Measurements from ENCODE around the gene SLMAP. TPM values are rescaled to one million over a fixed set of nuclear protein-coding genes. Genes with fewer than 3 reads are reported as not detected.

SLMAP gene
- total and polyA plus RNA-seq, 2 experiments from 2014 or later, result 28.4 to 45.2 TPM

GRCh38 chr3:57785446-57785845, 29.3 kb downstream of the SLMAP start:
- no peaks in the 10 kb centered on the region for H3K36me3 ChIP-seq
- DNase-seq (ENCODE audit: low read depth in 1 of 2, low spot score in 1 of 2), result no peak
- TF ChIP-seq CTCF (IDR thresholded peaks at IDR 0.05; ENCODE audit: low read depth, low read length), result no peak
- no peaks in the 10 kb centered on the region for H3K27me3 ChIP-seq
- peaks cover 7% of the 10 kb centered on the region for H3K4me1 ChIP-seq (ENCODE audit: low read depth)
- no peaks in the 10 kb centered on the region for H3K9me3 ChIP-seq (ENCODE audit: low read depth)
- H3K4me3 ChIP-seq, result no peak overlapping the region
- no peak overlapping the region for H3K27ac ChIP-seq

- Histone ChIP-seq H3K4me1 (ENCODE audit: low read depth) (peaks cover 7% of the 10 kb centered on the region), H3K27me3 (no peaks in the 10 kb centered on the region), H3K27ac (no peak overlapping the region), H3K36me3 (no peaks in the 10 kb centered on the region), H3K4me3 (no peak overlapping the region), H3K9me3 (ENCODE audit: low read depth) (no peaks in the 10 kb centered on the region)
- DNase-seq (ENCODE audit: low read depth in 1 of 2, low spot score in 1 of 2), result peak in 1 of 2 donors; percentile 34
- no peak for TF ChIP-seq CTCF (IDR thresholded peaks at IDR 0.05; ENCODE audit: low read depth, low read length)
Measured at GRCh38 chr3:57787867-57788623, 31.9 kb downstream of the SLMAP start.

GRCh38 chr3:57788624-57789018, 32.5 kb downstream of the SLMAP start:
- Histone ChIP-seq H3K4me3 (no peak overlapping the region), H3K36me3 (no peaks in the 10 kb centered on the region), H3K27me3 (no peaks in the 10 kb centered on the region), H3K4me1 (ENCODE audit: low read depth) (peaks cover 7% of the 10 kb centered on the region), H3K27ac (no peak overlapping the region), H3K9me3 (ENCODE audit: low read depth) (no peaks in the 10 kb centered on the region)
- no peak for TF ChIP-seq CTCF (IDR thresholded peaks at IDR 0.05; ENCODE audit: low read depth, low read length)
- DNase-seq (ENCODE audit: low read depth in 1 of 2, low spot score in 1 of 2), result no peak

GRCh38 chr3:57791245-57791644, 35.1 kb downstream of the SLMAP start:
- no peak for TF ChIP-seq CTCF (IDR thresholded peaks at IDR 0.05; ENCODE audit: low read depth, low read length)
- H3K4me1 ChIP-seq (ENCODE audit: low read depth), result peaks cover 7% of the 10 kb centered on the region

GRCh38 chr3:57792198-57792597, 36.1 kb downstream of the SLMAP start:
- Histone ChIP-seq H3K9me3 (ENCODE audit: low read depth) (no peaks in the 10 kb centered on the region), H3K4me1 (ENCODE audit: low read depth) (peaks cover 7% of the 10 kb centered on the region), H3K27ac (no peak overlapping the region), H3K4me3 (no peak overlapping the region), H3K27me3 (no peaks in the 10 kb centered on the region), H3K36me3 (no peaks in the 10 kb centered on the region)
- no peak for DNase-seq (ENCODE audit: low read depth in 1 of 2, low spot score in 1 of 2)
- no peak for TF ChIP-seq CTCF (IDR thresholded peaks at IDR 0.05; ENCODE audit: low read depth, low read length)

More at GRCh38 chr3:57791245-57791644, 35.1 kb downstream of the SLMAP start:
- Histone ChIP-seq H3K9me3 (ENCODE audit: low read depth) (no peaks in the 10 kb centered on the region), H3K4me3 (no peak overlapping the region), H3K27me3 (no peaks in the 10 kb centered on the region), H3K36me3 (no peaks in the 10 kb centered on the region), H3K27ac (no peak overlapping the region)
- DNase-seq (ENCODE audit: low read depth in 1 of 2, low spot score in 1 of 2), result peak in 1 of 2 donors; percentile 35
